Smooth muscle cell (in vitro differentiated cells): ENCODE data around the gene CYTH1. TPM values are rescaled to one million over a fixed set of nuclear protein-coding genes. Genes with fewer than 3 reads are reported as not detected.

ENCODE experiments used
- DNase-seq: peaks from one replicate; lab custom pipeline; 2025; ENCODE audit not compliant: unreplicated experiment; lab: John Stamatoyannopoulos, UW
- H2AFZ ChIP-seq: fragments of 200-600 bp; sonication (generic); 2 replicates; pipeline ENCODE4 v1.6.0; 2016; ENCODE audit warnings: antibody characterized with exemption, low read depth, mild to moderate bottlenecking
- H3F3A ChIP-seq: fragments of 200-600 bp; sonication (generic); 2 replicates; pipeline ENCODE4 v1.6.0; 2017; ENCODE audit warnings: antibody characterized with exemption, low read depth
- H3K27ac ChIP-seq: fragments of 200-600 bp; sonication (generic); 2 replicates; pipeline ENCODE4 v1.5.1; 2016; ENCODE audit warnings: low read depth, mild to moderate bottlenecking
- H3K27me3 ChIP-seq: fragments of 200-600 bp; sonication (generic); 2 replicates; pipeline ENCODE4 v1.6.1; 2016; ENCODE audit warnings: low read depth, mild to moderate bottlenecking
- H3K36me3 ChIP-seq: fragments of 200-600 bp; sonication (generic); 2 replicates; pipeline ENCODE4 v1.5.1; 2016; ENCODE audit warnings: low read depth
- H3K4me1 ChIP-seq: fragments of 200-600 bp; sonication (generic); 2 replicates; pipeline ENCODE4 v1.5.1; 2016; ENCODE audit warnings: low read depth
- H3K4me2 ChIP-seq: fragments of 200-600 bp; sonication (generic); 2 replicates; pipeline ENCODE4 v1.6.0; 2016; ENCODE audit warnings: mild to moderate bottlenecking
- H3K4me3 ChIP-seq: fragments of 200-600 bp; sonication (generic); 2 replicates; pipeline ENCODE4 v1.5.1; 2016; ENCODE audit warnings: mild to moderate bottlenecking
- H3K79me2 ChIP-seq: fragments of 200-600 bp; sonication (generic); 2 replicates; pipeline ENCODE4 v1.6.0; 2016; ENCODE audit warnings: low read depth, mild to moderate bottlenecking
- H3K9ac ChIP-seq: fragments of 200-600 bp; sonication (generic); 2 replicates; pipeline ENCODE4 v1.6.0; 2016; ENCODE audit warnings: low read depth
- H3K9me3 ChIP-seq: fragments of 200-600 bp; sonication (generic); replicated peaks from 2 replicates; pipeline ENCODE4 v1.5.1; 2016; ENCODE audit warnings: low read depth
- H4K20me1 ChIP-seq: fragments of 200-600 bp; sonication (generic); 2 replicates; pipeline ENCODE4 v1.6.0; 2016; ENCODE audit warnings: low read depth
- WGBS: methylation state at CpG from one replicate; pipeline ENCODE4 v1.1.7; 2016; ENCODE audit warnings: low lambda C conversion rate; 5-methylcytosine and 5-hydroxymethylcytosine counted together
- polyA plus RNA-seq: library from polyadenylated mRNA; unstranded; fragments of >200 nt; fragmentation: Nextera tagmentation; extraction: Ambion mirVana; gene quantifications from 2 replicates; pipeline ENCODE4 v1.2.1, GENCODE V29; 2016
- total RNA-seq: library from RNA; depleted of rRNA; stranded (reverse); fragments of >200 nt; gene quantifications from 2 replicates; pipeline ENCODE4 v1.2.3, GENCODE V29; 2014
- TF ChIP-seq, protein P1 (sequence below): fragments of 200-600 bp; sonication (generic); IDR thresholded peaks from 2 replicates; pipeline ENCODE4 v1.5.1; 2017; ENCODE audit warnings: borderline replicate concordance, mild to moderate bottlenecking, antibody characterized with exemption; ENCODE audit not compliant: insufficient read depth, poor library complexity, severe bottlenecking

Gene CYTH1
- total and polyA plus RNA-seq, 2 experiments from 2014 or later, result 14.1 to 19.3 TPM

DNA sequence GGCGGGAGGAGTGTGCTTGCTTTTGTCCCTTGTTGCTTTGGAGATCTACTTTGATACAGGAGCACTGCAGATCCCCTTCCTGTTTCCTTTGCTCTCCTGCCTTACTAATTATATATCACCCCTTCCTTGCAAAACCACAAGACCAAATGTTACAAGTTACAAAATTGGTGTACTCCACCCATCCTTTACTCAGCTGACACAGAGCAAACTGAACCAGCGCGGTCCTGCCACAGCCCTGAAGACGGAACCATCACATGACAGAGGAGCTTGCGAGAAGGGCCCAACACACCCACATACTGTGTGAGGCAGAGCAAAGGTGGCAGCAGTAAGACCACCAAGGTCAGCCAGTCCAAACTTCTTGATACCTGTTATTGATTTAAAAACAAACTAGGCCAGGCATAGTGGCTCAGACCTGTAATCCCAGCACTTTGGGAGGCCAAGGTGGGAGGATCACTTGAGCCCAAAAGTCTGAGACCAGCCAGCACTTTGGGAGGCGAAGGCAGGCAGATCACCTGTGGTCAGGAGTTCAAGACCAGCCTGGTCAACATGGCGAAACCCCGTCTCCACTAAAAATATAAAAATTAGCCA, 33.2 kb downstream of the CYTH1 start:
- no peak overlapping the region for H3K9ac ChIP-seq

DNA sequence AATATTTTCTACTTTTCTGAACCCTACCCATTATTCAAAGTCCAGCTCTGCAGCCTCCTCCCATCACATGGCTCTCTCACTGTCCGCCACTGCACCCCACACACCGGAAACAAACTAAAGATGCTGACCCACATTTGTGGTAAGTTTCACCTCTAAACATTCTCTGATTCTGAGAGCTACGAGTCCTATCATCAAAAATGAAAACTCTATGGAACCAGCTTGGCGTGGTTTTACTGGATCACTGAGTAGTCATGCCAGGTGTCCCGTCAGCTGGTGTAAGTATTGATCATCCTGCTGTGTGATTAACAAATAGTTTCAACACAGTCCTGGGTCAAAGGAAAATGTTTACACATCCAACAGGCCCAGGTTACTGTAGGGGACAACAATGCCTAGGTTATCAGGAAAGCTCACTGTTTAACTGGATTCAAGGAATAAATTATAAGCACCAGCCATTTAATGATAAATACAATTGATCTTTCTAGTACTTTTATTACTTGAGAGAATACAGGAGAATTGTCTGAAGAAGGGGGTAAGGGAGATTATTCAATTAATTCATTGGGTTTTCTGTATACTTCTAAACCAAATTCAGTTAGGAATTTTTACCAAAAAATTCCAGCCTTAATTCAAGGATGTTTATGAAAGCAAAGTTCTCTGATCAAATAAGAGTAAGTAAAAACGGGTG, 33.9 kb downstream of the CYTH1 start:
- Histone ChIP-seq H3K27ac (no peak overlapping the region), H3K4me2 (no peak overlapping the region), H3K36me3 (no peaks in the 10 kb centered on the region), H3K27me3 (no peaks in the 10 kb centered on the region), H4K20me1 (peaks cover 76% of the 10 kb centered on the region), H3K79me2 (peaks cover 57% of the 10 kb centered on the region), H3K4me1 (no peaks in the 10 kb centered on the region), H2AFZ (no peak overlapping the region), H3K4me3 (no peak overlapping the region), H3K9me3 (no peaks in the 10 kb centered on the region), H3K9ac (no peak overlapping the region), H3F3A (no peaks in the 10 kb centered on the region)
- no peak for DNase-seq
- 93% methylated on average over 6 of the region's 6 CpGs for WGBS
- TF ChIP-seq, protein P1, sequence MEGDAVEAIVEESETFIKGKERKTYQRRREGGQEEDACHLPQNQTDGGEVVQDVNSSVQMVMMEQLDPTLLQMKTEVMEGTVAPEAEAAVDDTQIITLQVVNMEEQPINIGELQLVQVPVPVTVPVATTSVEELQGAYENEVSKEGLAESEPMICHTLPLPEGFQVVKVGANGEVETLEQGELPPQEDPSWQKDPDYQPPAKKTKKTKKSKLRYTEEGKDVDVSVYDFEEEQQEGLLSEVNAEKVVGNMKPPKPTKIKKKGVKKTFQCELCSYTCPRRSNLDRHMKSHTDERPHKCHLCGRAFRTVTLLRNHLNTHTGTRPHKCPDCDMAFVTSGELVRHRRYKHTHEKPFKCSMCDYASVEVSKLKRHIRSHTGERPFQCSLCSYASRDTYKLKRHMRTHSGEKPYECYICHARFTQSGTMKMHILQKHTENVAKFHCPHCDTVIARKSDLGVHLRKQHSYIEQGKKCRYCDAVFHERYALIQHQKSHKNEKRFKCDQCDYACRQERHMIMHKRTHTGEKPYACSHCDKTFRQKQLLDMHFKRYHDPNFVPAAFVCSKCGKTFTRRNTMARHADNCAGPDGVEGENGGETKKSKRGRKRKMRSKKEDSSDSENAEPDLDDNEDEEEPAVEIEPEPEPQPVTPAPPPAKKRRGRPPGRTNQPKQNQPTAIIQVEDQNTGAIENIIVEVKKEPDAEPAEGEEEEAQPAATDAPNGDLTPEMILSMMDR, result no peak

More for the DNA sequence above, 33.2 kb downstream of the CYTH1 start:
- peaks cover 58% of the 10 kb centered on the region for H3K79me2 ChIP-seq
- H3K4me1 ChIP-seq, result no peaks in the 10 kb centered on the region
- no peak overlapping the region for H2AFZ ChIP-seq
- no peak for DNase-seq
- no peaks in the 10 kb centered on the region for H3F3A ChIP-seq
- no peaks in the 10 kb centered on the region for H3K9me3 ChIP-seq
- 88% methylated on average over 8 of the region's 8 CpGs for WGBS
- no peak overlapping the region for H3K4me3 ChIP-seq
- no peaks in the 10 kb centered on the region for H3K36me3 ChIP-seq
- no peak overlapping the region for H3K27ac ChIP-seq
- TF ChIP-seq, protein P1, result no peak
- peaks cover 82% of the 10 kb centered on the region for H4K20me1 ChIP-seq
- no peak overlapping the region for H3K4me2 ChIP-seq
- H3K27me3 ChIP-seq, result no peaks in the 10 kb centered on the region

DNA sequence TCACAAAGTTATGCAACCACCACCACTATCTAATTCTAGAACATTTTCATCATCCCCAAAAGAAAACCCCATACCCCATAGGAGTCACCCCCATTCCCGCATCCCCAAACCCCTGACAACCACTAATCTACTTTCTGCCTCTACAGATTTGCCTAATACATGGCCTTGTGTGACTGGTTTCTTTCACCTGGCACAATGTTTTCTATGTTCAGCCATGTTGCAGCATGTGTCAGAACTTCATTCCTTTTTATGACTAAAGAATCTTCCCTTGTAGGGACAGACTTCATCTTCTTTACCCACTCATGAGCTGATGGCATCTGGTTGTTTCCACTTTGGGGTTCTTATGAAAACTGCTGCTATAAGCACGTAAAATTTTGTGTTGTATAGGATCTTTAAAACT, 34.6 kb downstream of the CYTH1 start:
- Histone ChIP-seq H3K9ac (no peak overlapping the region), H3K27me3 (no peaks in the 10 kb centered on the region), H4K20me1 (peaks cover 69% of the 10 kb centered on the region), H3K36me3 (no peaks in the 10 kb centered on the region), H3K27ac (peak overlapping the region; percentile 4), H3K4me2 (no peak overlapping the region), H3K79me2 (peaks cover 61% of the 10 kb centered on the region), H3F3A (no peaks in the 10 kb centered on the region), H3K4me1 (no peaks in the 10 kb centered on the region), H3K4me3 (no peak overlapping the region), H2AFZ (no peak overlapping the region), H3K9me3 (no peaks in the 10 kb centered on the region)
- 88% methylated on average over 2 of the region's 2 CpGs for WGBS
- TF ChIP-seq, protein P1, result no peak
- DNase-seq, result no peak

- Histone ChIP-seq H3K4me3 (no peak overlapping the region), H3K9ac (no peak overlapping the region), H4K20me1 (peaks cover 72% of the 10 kb centered on the region), H3F3A (no peaks in the 10 kb centered on the region), H3K9me3 (no peaks in the 10 kb centered on the region), H3K36me3 (no peaks in the 10 kb centered on the region), H3K27me3 (no peaks in the 10 kb centered on the region), H3K4me2 (no peak overlapping the region), H3K27ac (no peak overlapping the region), H2AFZ (no peak overlapping the region), H3K79me2 (peaks cover 63% of the 10 kb centered on the region), H3K4me1 (no peaks in the 10 kb centered on the region)
- TF ChIP-seq, protein P1, result no peak
- DNase-seq, result no peak
- 86% methylated on average over 2 of the region's 2 CpGs for WGBS
Observed at GRCh38 chr17:78746949-78747269, 35.2 kb downstream of the CYTH1 start.
